Measurements from ENCODE around the gene ENTPD2.

- TF ChIP-seq EZH2phosphoT487 (IDR thresholded peaks at IDR 0.05; ENCODE audit: borderline replicate concordance, low read depth, low read length) (no peak), CTCF (conservative IDR thresholded peaks at IDR 0.05; ENCODE audit: low read length) (no peak)
These were observed 47.5 kb downstream of the ENTPD2 start for GRCh38 chr9:137006116-137007003.

Data from OCI-LY7 (cell line).